DOHH2 (cell line): ENCODE results near the gene SCGB1A1.

Experiments
- EZH2phosphoT487 ChIP-seq: fragments of 200-600 bp; sonication (generic); IDR thresholded peaks from 2 replicates; pipeline ENCODE4 v1.6.1; 2017; ENCODE audit warnings: borderline replicate concordance, mild to moderate bottlenecking, antibody characterized with exemption, low read length, moderate library complexity, mixed read lengths
- TF ChIP-seq, protein P1 (sequence below): fragments of 200-600 bp; sonication (generic); IDR thresholded peaks from one replicate; pipeline ENCODE4 v1.5.1; 2014; ENCODE audit warnings: antibody characterized with exemption, mild to moderate bottlenecking, low read depth, low read length; ENCODE audit not compliant: poor library complexity, severe bottlenecking

DNA sequence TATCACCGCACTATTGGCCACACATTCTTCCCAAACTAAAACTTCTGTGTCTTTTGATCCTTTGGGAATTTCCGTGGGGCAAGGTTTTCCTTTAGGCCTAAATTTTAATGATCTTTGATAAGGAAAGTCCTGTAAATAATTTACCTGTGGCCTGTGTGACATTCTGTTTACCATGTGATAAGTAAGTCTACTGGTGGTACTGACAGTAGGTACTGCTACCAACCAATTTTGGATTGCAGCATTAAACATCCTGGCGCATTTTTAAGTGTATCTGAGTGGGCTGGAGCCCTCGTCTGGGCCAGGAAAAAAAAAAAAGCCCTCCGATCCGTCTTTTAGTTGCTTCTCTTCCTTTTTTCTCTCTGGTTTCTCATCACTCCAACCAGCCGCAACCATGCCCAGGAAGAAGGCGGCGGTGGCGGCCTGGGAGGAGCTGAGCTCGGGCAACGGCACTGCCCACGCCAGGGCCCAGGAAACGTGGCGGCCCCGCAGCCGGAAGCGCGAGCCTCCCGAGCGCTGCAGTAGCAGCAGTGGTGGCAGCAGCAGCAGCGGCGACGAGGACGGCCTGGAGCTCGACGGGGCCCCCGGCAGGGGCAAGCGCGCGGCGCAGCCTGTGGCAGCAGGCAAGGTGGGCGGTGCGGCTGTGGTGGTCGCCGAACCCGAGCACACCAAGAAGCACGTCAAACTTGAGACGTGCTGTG, 47.9 kb upstream of the SCGB1A1 start:
- TF ChIP-seq, protein P1, sequence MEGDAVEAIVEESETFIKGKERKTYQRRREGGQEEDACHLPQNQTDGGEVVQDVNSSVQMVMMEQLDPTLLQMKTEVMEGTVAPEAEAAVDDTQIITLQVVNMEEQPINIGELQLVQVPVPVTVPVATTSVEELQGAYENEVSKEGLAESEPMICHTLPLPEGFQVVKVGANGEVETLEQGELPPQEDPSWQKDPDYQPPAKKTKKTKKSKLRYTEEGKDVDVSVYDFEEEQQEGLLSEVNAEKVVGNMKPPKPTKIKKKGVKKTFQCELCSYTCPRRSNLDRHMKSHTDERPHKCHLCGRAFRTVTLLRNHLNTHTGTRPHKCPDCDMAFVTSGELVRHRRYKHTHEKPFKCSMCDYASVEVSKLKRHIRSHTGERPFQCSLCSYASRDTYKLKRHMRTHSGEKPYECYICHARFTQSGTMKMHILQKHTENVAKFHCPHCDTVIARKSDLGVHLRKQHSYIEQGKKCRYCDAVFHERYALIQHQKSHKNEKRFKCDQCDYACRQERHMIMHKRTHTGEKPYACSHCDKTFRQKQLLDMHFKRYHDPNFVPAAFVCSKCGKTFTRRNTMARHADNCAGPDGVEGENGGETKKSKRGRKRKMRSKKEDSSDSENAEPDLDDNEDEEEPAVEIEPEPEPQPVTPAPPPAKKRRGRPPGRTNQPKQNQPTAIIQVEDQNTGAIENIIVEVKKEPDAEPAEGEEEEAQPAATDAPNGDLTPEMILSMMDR = no peak
- no peak for TF ChIP-seq EZH2phosphoT487
